T-helper 17 cell (primary cell): ENCODE data around the gene SYNJ2. TPM values are rescaled to one million over a fixed set of nuclear protein-coding genes. Genes with fewer than 3 reads are reported as not detected.
A peak's percentile ranks its signal among the peaks of the same experiment; 100 is the strongest.

Experiments
- ATAC-seq: fragments of 150-1000 bp; cut with Tn5 transposase; 2 replicates; pipeline ENCODE4 v1.10.0; 2021; ENCODE audit warnings: mild to moderate bottlenecking, moderate library complexity
- DNase-seq, 3 donors: peaks; one replicate each; pipeline versions ENCODE4 v3.0.0 to v3.0.0-alpha.2; 2020 to 2021
- H3K9me3 ChIP-seq: one replicate; pipeline ENCODE4 v1.7.0; 2013; ENCODE audit warnings: low read length, mild to moderate bottlenecking; ENCODE audit not compliant: control insufficient read depth, poor library complexity, severe bottlenecking
- H3K27ac Mint-ChIP-seq: one replicate; pipeline ENCODE4 v1.8.0; 2022; ENCODE audit warnings: mild to moderate bottlenecking, moderate library complexity, mixed read lengths
- H3K27me3 Mint-ChIP-seq: one replicate; pipeline ENCODE4 v1.8.0; 2022; ENCODE audit warnings: mixed read lengths
- H3K36me3 Mint-ChIP-seq: one replicate; pipeline ENCODE4 v1.8.0; 2022; ENCODE audit warnings: low read depth, mixed read lengths
- H3K4me1 Mint-ChIP-seq: one replicate; pipeline ENCODE4 v1.8.0; 2022; ENCODE audit warnings: mild to moderate bottlenecking, mixed read lengths
- H3K4me3 Mint-ChIP-seq: one replicate; pipeline ENCODE4 v1.8.0; 2022; ENCODE audit warnings: mild to moderate bottlenecking, moderate library complexity, mixed read lengths
- total RNA-seq, 4 donors: library from RNA in 2 of 4; stranded (reverse) in 2 of 4; gene quantifications; one replicate each; pipeline ENCODE4 v1.2.3 and lab custom pipeline; 2022 to 2026

Gene SYNJ2
- total RNA-seq, 2 donors from 2014 or later, result 43.6 to 45.0 TPM

DNA sequence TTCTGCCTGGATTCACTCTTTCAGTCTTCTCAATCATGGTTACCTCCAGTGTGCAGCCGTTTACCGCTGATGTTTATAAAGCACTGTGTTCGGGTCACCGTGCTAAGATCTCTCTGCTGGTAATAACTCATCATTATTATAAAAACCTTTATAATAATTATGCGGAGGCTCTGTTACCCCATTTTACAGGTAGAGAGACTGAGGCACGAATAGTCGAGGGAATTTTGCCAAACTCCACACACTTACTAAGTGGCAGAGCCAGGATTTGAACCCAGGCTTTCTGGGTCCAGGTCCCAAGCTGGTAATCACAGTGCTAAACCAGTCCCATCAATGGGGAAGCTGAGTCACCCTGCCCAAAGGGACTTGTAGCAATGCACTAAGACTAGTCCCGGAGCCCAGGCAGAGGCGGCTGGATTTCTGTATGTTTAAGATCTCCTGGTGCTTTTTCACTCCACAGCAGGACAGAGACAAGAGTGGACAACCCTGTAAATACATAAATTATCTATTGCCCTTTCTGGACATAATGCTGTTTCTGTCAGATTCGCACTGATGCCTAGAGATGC lies 48.1 kb downstream of the SYNJ2 start:
- Mint-ChIP-seq H3K27me3 (no peaks in the 10 kb centered on the region), H3K36me3 (peaks cover 3% of the 10 kb centered on the region), H3K27ac (peak overlapping the region; percentile 95), H3K4me1 (peaks cover 47% of the 10 kb centered on the region), H3K4me3 (no peak overlapping the region)
- no peak for ATAC-seq
- H3K9me3 ChIP-seq, result no peaks in the 10 kb centered on the region
- no peak for DNase-seq

DNA sequence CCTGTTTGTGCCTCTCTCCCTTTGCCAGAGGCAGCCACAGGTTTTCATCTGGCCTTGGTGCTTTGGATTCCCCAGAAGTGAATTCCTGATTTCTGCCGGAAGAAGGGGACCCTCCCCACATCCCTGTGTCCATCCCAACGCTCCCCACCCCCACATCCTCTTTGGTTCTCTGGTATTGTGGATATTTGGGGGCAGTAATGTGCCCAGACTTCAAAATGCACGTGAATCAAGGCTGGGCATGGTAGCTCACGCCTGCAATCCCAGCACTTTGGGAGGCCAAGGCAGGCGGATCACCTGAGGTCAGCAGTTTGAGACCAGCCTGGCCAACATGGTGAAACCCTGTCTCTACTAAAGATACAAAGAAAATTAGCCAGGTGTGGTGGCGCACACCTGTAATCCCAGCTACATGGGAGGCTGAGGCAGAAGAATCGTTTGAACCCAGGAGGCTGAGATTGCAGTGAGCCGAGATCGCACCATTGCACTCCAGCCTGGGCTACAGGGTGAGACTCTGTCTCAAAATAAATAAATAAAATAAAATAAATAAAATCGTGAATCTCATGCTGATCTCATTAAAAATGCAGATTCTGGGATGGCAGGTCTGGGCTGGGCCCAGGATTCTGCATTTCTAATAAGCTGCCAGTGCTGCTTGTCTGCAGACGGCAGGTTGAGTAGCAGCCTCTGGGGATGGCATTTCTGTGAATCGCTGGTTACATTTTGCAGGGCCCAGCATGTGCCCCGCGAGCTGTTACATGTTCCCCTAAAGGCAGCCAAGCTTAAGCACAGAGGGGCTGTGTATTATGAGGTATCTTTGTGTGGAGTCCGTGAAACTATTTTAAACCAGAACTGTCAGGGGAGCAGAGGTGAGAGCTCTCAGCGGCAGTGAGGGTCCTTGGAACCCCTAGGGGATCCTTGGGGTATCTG lies 49.0 kb downstream of the SYNJ2 start:
- ATAC-seq (no peak), DNase-seq (no peak)
- no peaks in the 10 kb centered on the region for H3K9me3 ChIP-seq
- H3K27me3 Mint-ChIP-seq, result no peaks in the 10 kb centered on the region
- H3K36me3 Mint-ChIP-seq, result peaks cover 6% of the 10 kb centered on the region
- peak overlapping the region; percentile 59 for H3K4me3 Mint-ChIP-seq
- peaks cover 47% of the 10 kb centered on the region for H3K4me1 Mint-ChIP-seq
- peak overlapping the region; percentile 95 for H3K27ac Mint-ChIP-seq

DNA sequence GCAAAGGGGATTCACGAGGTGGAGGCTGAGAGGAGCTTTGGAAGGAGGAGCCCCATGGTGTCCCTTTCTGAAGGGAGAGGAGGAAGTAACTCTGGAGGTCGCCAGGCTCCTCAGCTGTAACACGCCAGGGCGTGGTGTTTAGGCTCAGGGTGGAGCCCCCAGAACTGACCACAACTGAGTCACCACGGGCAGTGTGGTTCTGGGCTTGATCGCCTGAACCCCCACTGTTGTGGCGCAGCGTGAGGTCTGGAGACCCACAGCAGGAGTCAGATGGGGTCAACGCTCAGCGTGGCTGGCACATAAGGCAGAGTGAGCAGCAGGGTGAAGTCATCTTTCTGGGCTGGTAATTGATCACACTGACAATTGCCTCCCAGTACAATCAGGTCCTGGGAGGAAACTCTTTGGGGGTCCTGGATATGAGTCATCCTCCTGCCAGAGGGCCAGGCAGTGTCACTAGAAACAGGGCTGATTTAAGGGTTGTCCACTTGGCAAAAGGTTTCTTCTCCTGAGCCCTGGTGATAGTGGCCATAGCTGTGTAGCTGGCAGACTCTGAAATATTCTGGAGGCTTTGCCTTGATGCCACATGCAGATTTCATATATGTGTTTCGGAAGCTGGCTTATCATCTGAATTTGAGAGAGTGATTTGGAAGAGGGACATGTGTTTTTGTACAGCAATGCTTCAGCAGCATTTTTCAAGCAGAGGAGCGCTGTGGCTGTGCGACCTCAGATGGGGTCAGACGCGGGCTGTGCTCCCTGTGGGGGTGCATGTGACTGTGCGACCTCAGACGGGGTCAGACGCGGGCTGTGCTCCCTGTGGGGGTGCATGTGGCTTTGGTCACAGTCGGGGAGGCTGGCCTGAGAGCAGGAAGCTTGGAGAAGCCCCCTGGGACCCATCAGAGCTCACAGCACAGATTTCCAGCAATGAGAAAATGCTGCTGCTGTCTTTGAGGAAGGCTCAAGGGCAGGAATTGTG lies 50.0 kb downstream of the SYNJ2 start:
- Mint-ChIP-seq H3K27me3 (no peaks in the 10 kb centered on the region), H3K27ac (peak overlapping the region; percentile 95), H3K36me3 (peaks cover 6% of the 10 kb centered on the region), H3K4me3 (peak overlapping the region; percentile 59), H3K4me1 (peaks cover 38% of the 10 kb centered on the region)
- DNase-seq (no peak), ATAC-seq (peak; percentile 3)
- H3K9me3 ChIP-seq, result no peaks in the 10 kb centered on the region

DNA sequence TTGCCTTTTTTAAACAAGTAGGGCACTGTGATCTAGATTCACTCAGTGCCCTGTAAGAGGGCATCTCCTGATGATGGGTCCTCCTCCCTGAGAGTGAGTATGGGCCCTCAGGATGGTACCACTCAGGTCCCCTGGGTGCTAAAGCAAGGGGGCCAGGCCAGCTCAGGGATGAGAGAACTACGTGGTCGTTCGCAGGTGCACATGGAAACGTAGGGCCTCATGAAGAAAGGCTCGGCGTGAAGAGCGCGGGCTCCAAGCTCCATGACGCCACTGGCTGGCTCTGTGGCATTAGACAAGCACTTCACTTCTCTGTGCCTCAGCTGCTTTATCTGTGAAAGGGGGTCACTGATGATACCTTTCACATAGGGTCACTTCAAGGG lies 50.7 kb downstream of the SYNJ2 start:
- H3K4me1 Mint-ChIP-seq, result peaks cover 31% of the 10 kb centered on the region
- H3K27me3 Mint-ChIP-seq, result no peaks in the 10 kb centered on the region
- H3K4me3 Mint-ChIP-seq, result no peak overlapping the region
- ATAC-seq (no peak), DNase-seq (no peak)
- H3K36me3 Mint-ChIP-seq, result peaks cover 6% of the 10 kb centered on the region
- H3K27ac Mint-ChIP-seq, result peak overlapping the region; percentile 95
- H3K9me3 ChIP-seq, result no peaks in the 10 kb centered on the region

DNA sequence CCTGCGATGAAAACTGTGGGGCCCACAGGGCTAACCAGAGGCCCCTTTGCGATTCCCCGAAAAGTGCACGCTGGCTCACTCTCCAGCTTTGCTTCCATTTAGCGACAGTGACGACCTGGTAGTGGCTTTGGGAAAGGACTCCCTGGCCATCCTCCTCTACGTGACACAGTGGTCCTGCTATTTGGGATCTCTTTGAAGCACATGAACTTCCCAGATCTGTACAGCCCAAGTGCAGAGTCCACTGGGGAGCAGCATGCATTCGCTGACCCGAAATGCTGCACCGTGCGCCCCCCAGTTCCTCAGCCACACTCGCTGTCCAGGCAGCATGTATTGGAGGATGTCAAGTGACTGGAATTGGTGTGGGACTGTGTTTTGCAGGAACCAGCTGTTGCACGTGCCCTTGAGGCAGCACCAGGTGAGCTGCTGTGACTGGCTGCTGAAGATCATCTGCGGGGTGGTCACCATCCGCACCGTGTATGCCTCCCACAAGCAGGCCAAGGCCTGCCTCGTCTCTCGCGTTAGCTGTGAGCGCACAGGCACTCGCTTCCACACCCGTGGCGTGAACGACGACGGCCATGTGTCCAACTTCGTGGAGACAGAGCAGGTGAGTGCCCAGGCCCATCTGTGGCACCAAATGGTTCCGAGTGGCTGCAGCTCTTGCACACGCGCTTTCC lies 51.6 kb downstream of the SYNJ2 start:
- no peak overlapping the region for H3K27ac Mint-ChIP-seq
- no peak for ATAC-seq
- no peaks in the 10 kb centered on the region for H3K27me3 Mint-ChIP-seq
- peaks cover 6% of the 10 kb centered on the region for H3K36me3 Mint-ChIP-seq
- peaks cover 23% of the 10 kb centered on the region for H3K4me1 Mint-ChIP-seq
- no peak overlapping the region for H3K4me3 Mint-ChIP-seq
- DNase-seq, result no peak
- H3K9me3 ChIP-seq, result no peaks in the 10 kb centered on the region

DNA sequence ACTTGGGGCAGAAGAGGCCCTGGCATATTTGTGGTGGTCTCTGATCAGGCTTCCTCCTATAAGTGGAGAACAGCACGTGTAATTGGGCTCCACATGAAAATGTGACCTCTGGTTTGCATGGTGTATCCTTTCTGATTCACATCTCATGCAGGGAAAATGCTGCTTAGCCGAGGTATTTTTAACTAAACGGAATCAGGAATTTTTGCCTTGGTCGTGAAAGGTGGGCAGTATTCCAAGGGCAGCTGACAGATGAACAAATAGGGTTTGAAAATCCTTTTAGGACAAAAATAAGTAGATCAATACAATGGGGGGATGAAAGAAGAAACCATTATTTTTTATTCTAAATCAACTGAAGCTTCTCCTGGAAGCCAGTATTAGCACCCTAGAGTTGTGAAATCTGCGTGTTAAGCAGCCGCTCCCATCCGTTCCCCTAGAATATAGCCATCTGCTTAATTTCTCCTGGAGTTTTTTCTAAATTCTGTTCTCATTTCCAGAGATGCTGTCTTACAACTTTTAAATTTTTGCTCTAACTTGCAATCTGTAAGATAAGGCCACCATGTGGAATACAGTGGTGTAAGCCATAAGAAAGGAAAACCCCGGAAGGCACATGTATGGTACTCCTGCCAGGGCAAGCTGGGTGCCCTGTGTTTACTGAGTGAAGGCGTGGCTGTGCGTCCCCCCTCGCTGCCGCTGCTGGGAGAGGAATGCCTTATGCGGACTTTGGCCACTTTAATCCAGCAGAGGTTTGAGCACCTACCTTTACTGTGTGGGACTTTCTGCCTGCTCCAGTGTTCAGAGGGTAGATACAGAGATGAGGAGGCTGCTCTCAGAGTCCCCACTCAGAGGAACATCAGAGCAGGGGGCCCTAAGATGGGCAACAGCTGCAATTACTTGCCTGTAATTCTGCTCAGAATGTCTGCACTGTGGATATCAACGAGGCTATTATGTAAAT lies 52.4 kb downstream of the SYNJ2 start:
- no peaks in the 10 kb centered on the region for H3K27me3 Mint-ChIP-seq
- H3K4me1 Mint-ChIP-seq, result peaks cover 27% of the 10 kb centered on the region
- no peaks in the 10 kb centered on the region for H3K9me3 ChIP-seq
- no peak overlapping the region for H3K27ac Mint-ChIP-seq
- ATAC-seq (no peak), DNase-seq (no peak)
- H3K4me3 Mint-ChIP-seq, result no peak overlapping the region
- H3K36me3 Mint-ChIP-seq, result peaks cover 6% of the 10 kb centered on the region

DNA sequence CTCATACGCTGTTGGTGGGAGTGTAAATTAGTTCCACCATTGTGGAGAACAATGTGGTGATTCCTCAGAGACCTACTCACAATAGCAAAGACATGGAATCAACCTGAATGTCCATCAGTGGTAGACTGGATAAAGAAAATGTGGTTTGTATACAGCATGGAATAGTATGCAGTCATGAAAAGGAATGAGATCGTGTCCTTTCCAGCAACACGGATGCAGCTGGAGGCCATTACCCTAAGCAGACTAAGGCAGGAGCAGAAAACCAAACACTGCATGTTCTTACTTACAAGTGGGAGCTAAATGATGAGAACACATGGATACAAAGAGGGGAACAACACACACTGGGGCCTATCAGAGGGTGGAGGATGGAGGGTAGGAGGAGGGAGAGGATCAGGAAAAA lies 54.6 kb downstream of the SYNJ2 start:
- no peak overlapping the region for H3K27ac Mint-ChIP-seq
- no peaks in the 10 kb centered on the region for H3K27me3 Mint-ChIP-seq
- no peak overlapping the region for H3K4me3 Mint-ChIP-seq
- no peaks in the 10 kb centered on the region for H3K9me3 ChIP-seq
- DNase-seq (no peak), ATAC-seq (no peak)
- peaks cover 28% of the 10 kb centered on the region for H3K4me1 Mint-ChIP-seq
- H3K36me3 Mint-ChIP-seq, result peaks cover 8% of the 10 kb centered on the region

DNA sequence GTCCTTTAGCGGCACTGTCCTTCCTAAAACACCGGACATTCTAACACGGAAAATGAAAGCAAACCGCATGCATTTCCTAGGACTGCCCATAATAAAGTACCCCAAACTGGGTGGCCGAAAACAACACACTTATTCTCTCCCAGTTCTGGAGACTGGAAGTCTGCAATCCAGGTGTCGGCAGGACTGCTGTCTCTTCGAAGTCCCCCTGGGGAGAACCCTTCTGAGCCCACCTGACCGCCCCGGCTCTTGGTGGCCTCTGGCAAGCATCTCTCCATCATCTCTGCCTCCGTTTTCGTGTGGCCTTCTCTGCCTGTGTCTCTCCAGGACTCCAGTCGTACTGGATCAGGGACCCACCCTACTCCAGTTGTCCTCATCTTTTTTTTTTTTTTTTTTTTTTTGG lies 55.4 kb downstream of the SYNJ2 start:
- H3K9me3 ChIP-seq, result no peaks in the 10 kb centered on the region
- no peak for DNase-seq
- Mint-ChIP-seq H3K36me3 (peaks cover 7% of the 10 kb centered on the region), H3K27me3 (no peaks in the 10 kb centered on the region), H3K4me3 (no peak overlapping the region), H3K4me1 (peaks cover 21% of the 10 kb centered on the region), H3K27ac (peak overlapping the region; percentile 63)
- no peak for ATAC-seq

DNA sequence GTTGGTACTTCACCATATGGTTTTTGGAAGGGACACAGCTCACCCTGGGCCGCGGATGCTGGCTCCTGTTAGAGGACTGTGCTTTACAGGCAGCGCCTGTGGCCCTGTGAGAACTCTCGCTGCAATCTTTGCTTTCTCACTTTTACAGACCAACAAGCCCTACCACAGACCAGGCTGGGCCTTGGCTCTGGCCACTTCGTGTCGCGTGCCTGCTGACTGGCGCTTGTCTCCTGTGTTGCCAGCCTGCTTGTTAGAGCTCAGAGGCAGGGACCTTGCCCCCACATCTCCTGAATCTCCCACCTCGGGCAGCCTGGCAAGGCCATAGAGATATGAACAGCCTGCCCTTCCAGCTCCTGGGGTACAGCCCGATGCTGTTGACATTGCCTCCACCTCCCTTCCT lies 56.1 kb downstream of the SYNJ2 start:
- H3K27ac Mint-ChIP-seq, result peak overlapping the region; percentile 63
- peaks cover 21% of the 10 kb centered on the region for H3K4me1 Mint-ChIP-seq
- H3K27me3 Mint-ChIP-seq, result no peaks in the 10 kb centered on the region
- DNase-seq (no peak), ATAC-seq (no peak)
- no peaks in the 10 kb centered on the region for H3K9me3 ChIP-seq
- peaks cover 7% of the 10 kb centered on the region for H3K36me3 Mint-ChIP-seq
- no peak overlapping the region for H3K4me3 Mint-ChIP-seq

DNA sequence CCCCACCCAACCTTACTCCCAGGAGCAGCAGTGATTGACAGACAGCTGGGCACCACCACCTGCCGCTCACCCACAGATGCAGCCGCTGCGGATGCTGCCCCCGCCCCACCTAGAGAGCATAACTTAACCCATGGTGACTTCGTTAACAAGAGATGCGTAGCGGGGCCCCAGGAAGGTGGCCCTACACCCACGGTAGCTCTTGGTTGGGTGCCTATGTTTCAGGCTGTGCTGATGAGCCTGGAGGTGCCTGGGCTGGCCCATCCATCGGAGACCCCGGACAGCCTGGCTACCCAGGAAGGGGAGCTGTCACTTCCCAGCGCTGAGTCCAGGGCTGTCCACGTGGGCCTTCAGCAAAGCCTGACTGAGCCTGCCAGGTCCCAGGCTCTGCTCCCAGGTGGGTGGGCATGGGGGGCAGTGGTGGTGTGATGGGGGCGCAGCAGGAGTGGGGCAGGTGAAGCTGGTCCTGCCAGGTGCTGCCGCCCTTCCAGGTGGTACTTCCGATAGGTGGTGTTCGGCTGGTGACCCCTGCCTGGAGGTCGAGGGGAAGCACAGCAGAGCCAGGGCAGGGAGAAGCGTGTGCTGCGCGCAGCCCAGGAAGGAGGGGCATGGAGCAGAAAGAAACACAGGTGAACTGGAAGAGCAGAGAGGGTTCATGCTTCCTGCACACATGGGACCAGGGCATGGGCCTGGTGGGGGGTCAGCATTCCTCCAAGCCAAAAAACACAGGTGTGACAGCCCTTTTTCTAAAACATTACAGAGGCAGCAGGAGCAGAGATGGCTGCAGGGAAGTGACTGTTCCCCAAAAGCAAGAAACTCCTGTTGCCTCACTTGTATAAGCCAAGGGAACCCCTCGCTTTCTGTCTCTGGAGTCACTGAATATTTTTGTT lies 56.9 kb downstream of the SYNJ2 start:
- Mint-ChIP-seq H3K27ac (peak overlapping the region; percentile 63), H3K4me3 (no peak overlapping the region), H3K4me1 (peaks cover 19% of the 10 kb centered on the region), H3K36me3 (peaks cover 5% of the 10 kb centered on the region), H3K27me3 (no peaks in the 10 kb centered on the region)
- no peak for DNase-seq
- no peaks in the 10 kb centered on the region for H3K9me3 ChIP-seq
- ATAC-seq, result no peak

DNA sequence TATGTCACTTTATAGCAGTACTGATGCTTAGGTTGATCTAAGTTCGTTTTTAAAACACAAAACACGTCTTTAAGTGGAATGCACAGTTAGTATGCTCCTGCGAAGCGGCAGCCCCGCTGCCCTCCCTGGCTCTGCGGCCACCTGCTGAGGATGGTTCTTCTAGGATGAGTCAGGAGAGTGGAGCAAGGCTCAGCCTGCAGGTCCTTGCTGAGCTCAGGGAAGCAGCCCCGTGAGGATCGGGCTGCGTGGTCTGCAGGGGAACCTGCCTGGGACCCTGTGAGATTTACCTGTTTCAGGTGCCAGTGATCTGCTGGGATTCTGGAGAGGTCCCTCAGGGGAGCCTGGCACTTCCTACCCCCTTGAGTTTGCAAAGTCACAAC lies 57.5 kb downstream of the SYNJ2 start:
- peaks cover 21% of the 10 kb centered on the region for H3K4me1 Mint-ChIP-seq
- ATAC-seq, result no peak
- no peaks in the 10 kb centered on the region for H3K27me3 Mint-ChIP-seq
- H3K4me3 Mint-ChIP-seq, result no peak overlapping the region
- peak overlapping the region; percentile 63 for H3K27ac Mint-ChIP-seq
- DNase-seq, result no peak
- H3K9me3 ChIP-seq, result no peaks in the 10 kb centered on the region
- peaks cover 9% of the 10 kb centered on the region for H3K36me3 Mint-ChIP-seq
